ENCODE measurements around the gene PILRA.

PILRA gene

GRCh38 chr7:100384628-100385294 is 11.5 kb downstream of the PILRA start:
- DNase-seq (ENCODE audit: low read depth): no peak
- H3K4me3 ChIP-seq (ENCODE audit: low read depth, low read length): no peak overlapping the region
- TF ChIP-seq CTCF (IDR thresholded peaks at IDR 0.05; ENCODE audit: low read depth, low read length, missing control alignments): no peak

GRCh38 chr7:100386940-100387339 is 13.7 kb downstream of the PILRA start:
- TF ChIP-seq CTCF (IDR thresholded peaks at IDR 0.05; ENCODE audit: low read depth, low read length, missing control alignments): no peak
- no peak overlapping the region for H3K4me3 ChIP-seq (ENCODE audit: low read depth, low read length)
- no peak for DNase-seq (ENCODE audit: low read depth)

DNA sequence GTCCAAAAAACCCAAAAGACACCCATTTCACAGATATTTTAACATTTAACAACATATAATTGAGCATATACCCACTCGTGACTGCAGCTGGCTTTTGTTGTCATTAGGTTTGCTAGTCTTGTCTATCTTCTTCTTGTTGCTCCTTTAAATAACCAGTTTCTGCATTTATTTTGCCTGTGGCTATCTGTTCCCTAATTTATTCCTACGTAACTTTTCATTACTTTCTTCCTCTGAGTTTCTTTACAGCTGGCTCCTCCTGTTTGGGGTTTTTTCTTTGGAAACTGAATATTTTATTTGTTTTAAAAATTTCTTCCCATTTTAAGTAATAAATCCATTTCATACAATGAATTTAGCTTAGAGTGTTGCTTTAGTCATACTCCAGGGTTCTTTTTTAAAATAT is 14.4 kb downstream of the PILRA start:
- TF ChIP-seq CTCF (IDR thresholded peaks at IDR 0.05; ENCODE audit: low read depth, low read length, missing control alignments): no peak
- DNase-seq (ENCODE audit: low read depth): no peak
- H3K4me3 ChIP-seq (ENCODE audit: low read depth, low read length): no peak overlapping the region

DNA sequence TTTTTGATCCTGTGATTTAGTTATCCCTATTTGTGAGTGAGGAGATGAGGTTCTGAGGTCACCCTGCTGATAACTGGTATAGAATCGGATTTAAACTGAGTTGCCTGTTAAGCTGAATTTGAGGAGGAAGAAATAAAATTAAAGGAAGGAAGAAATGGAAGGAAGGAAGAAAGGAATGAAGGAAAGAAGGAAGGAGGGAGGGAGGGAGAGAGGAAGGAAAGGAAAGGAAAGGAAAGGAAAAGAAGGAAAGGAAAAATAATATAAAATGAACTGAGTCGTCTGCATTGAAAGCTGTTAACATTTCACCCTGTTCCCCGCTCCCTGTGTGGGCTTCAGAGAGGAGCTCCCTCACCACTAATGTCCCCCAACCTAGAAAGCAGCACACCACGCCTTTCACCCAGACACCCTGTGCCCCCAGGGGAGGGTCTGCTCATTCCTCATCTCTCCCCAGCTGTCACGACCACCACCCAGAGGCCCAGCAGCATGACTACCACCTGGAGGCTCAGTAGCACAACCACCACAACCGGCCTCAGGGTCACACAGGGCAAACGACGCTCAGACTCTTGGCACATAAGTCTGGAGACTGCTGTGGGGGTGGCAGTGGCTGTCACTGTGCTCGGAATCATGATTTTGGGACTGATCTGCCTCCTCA is 16.3 kb downstream of the PILRA start:
- TF ChIP-seq CTCF (IDR thresholded peaks at IDR 0.05; ENCODE audit: low read depth, low read length, missing control alignments): no peak

GRCh38 chr7:100390286-100391009 is 17.2 kb downstream of the PILRA start:
- DNase-seq (ENCODE audit: low read depth): no peak
- TF ChIP-seq CTCF (IDR thresholded peaks at IDR 0.05; ENCODE audit: low read depth, low read length, missing control alignments): no peak

More for the DNA sequence above, 16.3 kb downstream of the PILRA start:
- DNase-seq (ENCODE audit: low read depth): no peak
- no peak overlapping the region for H3K4me3 ChIP-seq (ENCODE audit: low read depth, low read length)

DNA sequence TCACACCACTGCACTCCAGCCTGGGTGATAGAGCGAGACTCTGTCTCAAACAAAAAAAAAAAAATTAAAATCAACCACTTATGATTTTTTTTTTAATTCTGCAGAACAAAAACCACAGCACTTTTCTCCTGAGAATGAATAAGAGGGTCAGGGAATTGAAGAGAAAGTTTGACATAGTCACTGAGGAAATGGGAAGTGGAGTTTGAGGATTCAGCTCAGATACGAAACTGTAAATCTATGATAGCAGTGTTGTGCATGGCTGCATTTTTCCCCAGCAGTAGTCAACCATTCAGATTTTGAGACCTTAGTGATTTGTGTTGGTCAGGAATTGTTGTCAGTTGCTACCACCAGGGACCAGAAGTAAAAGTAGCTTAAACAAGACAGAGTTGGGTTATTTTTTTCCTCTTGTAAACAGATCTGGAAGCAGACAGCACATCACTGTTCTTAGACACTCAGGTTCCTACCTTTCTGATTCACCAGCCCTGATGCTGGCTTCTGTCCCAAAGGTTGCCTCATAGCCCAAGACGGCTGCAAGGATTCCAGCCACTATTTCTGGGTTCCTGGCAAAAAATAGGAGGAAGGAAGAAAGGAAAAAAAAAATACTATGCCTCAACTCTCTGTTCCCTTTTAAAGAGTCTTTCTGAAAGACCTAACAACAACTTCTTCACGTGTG is 20.1 kb downstream of the PILRA start:
- H3K4me3 ChIP-seq (ENCODE audit: low read depth, low read length): no peak overlapping the region
- TF ChIP-seq CTCF (IDR thresholded peaks at IDR 0.05; ENCODE audit: low read depth, low read length, missing control alignments): no peak
- DNase-seq (ENCODE audit: low read depth): no peak

More at GRCh38 chr7:100390286-100391009, 17.2 kb downstream of the PILRA start:
- H3K4me3 ChIP-seq (ENCODE audit: low read depth, low read length): no peak overlapping the region
